ENCODE data around the gene DICER1. TPM values are rescaled to one million over a fixed set of nuclear protein-coding genes. Genes with fewer than 3 reads are reported as not detected.

Gene DICER1
- polyA plus RNA-seq, 3 donors, result 26.5 to 38.4 (median 34.7) TPM

DNA sequence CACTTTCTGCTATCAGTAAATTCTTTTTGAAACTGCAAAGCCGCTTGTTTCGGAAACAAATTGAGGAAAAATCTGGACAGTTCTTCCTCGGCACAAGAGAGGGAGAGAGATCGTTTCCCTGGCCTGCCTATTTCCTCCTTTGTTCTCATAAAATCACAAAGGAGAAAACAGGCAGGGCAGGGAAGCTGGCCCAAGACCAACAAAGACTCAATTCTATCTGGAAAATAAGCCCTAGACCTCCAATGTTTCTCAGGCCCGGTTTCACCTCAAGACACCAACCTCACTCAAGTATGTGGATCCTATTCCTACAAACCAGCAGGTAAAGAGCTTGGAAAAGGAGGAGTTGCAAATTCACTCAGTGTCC is 19.5 kb downstream of the DICER1 start:
- H3K9me3 Mint-ChIP-seq, result peaks cover 8 to 13% (median 12%) of the 10 kb centered on the region in 7 donors
- no peak overlapping the region for H3K4me2 ChIP-seq (replicated peaks; ENCODE audit: extremely low read depth, low read length, poor library complexity, severe bottlenecking)

DNA sequence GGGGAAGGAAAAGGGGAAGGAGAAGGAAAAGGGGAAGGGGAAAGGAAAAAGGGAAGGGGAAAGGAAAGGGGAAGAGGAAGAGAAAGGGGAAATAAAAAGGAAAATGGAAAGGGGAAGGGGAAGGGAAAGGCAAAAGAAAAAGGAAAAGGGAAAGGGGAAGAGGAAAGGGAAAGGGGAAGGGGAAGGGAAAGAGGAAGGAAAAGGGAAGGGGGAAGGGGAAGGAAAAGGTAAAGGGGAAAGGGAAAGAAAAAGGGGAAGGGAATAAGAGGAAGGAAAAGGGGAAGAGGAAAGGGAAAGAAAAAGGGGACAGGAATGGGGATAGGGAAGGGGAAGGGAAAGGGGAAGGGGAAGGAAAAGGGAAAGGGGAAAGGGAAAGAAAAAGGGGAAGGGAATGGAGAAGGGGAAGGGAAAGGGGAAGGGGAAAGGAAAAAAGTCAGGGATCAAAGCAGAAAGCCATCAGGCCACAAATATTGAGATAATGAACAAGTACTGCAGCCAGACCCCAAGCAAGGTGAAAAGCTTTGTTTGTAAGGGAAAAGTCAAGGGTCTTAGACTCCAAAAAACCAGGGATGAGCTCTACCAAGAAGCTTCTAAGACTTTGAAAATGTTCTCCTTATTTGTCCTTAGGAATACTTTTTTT is 20.0 kb downstream of the DICER1 start:
- H3K4me3 Mint-ChIP-seq, result no peak overlapping the region
- H2AFZ ChIP-seq (ENCODE audit: insufficient read depth, low read depth, low read length, poor library complexity, severe bottlenecking), result no peak overlapping the region
- peaks cover 34% of the 10 kb centered on the region for H3K4me1 Mint-ChIP-seq
- peaks cover 14 to 24% of the 10 kb centered on the region in 2 donors for H3K36me3 ChIP-seq (replicated peaks in 1 of 2; ENCODE audit: control insufficient read depth in 1 of 2, insufficient read depth in 2 of 2, low read length in 2 of 2)
- H3K27ac ChIP-seq (ENCODE audit: low read depth in 1 of 2, low read length in 2 of 2), result peak overlapping the region in 1 of 2 donors; percentile 43
- H3K79me2 ChIP-seq (ENCODE audit: insufficient read depth, low read length), result peaks cover 87% of the 10 kb centered on the region
- H3K36me3 Mint-ChIP-seq, result peaks cover 18 to 36% of the 10 kb centered on the region in 2 donors
- peaks cover 63% of the 10 kb centered on the region for H4K20me1 ChIP-seq (ENCODE audit: insufficient read depth, low read length)
- TF ChIP-seq, protein P1, sequence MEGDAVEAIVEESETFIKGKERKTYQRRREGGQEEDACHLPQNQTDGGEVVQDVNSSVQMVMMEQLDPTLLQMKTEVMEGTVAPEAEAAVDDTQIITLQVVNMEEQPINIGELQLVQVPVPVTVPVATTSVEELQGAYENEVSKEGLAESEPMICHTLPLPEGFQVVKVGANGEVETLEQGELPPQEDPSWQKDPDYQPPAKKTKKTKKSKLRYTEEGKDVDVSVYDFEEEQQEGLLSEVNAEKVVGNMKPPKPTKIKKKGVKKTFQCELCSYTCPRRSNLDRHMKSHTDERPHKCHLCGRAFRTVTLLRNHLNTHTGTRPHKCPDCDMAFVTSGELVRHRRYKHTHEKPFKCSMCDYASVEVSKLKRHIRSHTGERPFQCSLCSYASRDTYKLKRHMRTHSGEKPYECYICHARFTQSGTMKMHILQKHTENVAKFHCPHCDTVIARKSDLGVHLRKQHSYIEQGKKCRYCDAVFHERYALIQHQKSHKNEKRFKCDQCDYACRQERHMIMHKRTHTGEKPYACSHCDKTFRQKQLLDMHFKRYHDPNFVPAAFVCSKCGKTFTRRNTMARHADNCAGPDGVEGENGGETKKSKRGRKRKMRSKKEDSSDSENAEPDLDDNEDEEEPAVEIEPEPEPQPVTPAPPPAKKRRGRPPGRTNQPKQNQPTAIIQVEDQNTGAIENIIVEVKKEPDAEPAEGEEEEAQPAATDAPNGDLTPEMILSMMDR (IDR thresholded peaks at IDR 0.05), result no peak
- peaks cover 7% of the 10 kb centered on the region in 2 donors for H3K9me3 ChIP-seq (replicated peaks in 1 of 2; ENCODE audit: control insufficient read depth in 1 of 2, insufficient read depth in 1 of 2, low read length in 2 of 2)
- H3K9me3 Mint-ChIP-seq, result peaks cover 8 to 13% (median 12%) of the 10 kb centered on the region in 7 donors
- no peak overlapping the region for H3K9ac ChIP-seq (ENCODE audit: insufficient read depth, low read length, poor library complexity, severe bottlenecking)
- H3K27me3 Mint-ChIP-seq (ENCODE audit: low read depth in 3 of 3), result peaks cover 0 to 3% (median 0%) of the 10 kb centered on the region in 3 donors
- peaks cover 18 to 32% of the 10 kb centered on the region in 2 donors for H3K4me1 ChIP-seq (ENCODE audit: control insufficient read depth in 1 of 2, insufficient read depth in 2 of 2, low read length in 2 of 2)
- H3K4me3 ChIP-seq (replicated peaks in 1 of 3; ENCODE audit: low read depth in 2 of 3, low read length in 3 of 3), result no peak overlapping the region
- H3K27me3 ChIP-seq (ENCODE audit: control insufficient read depth in 2 of 2, insufficient read depth in 2 of 2, low read length in 2 of 2), result no peaks in the 10 kb centered on the region
- peak overlapping the region; percentile 32 to 90 (median 63) for H3K27ac Mint-ChIP-seq
- DNase-seq, result peak; percentile 9 to 48 (median 18)
- intact Hi-C loops (cut with micrococcal nuclease), result loop anchor here in 1 of 2 donors (5.0 kb wide), 1 partner anchor 50 kb away; no protein-coding TSS in a partner anchor
- no peak overlapping the region for H3K4me2 ChIP-seq (replicated peaks; ENCODE audit: extremely low read depth, low read length, poor library complexity, severe bottlenecking)

More for the DNA sequence above, 19.5 kb downstream of the DICER1 start:
- Histone ChIP-seq H3K27ac (ENCODE audit: low read depth in 1 of 2, low read length in 2 of 2) (peak overlapping the region in 1 of 2 donors; percentile 43), H2AFZ (ENCODE audit: insufficient read depth, low read depth, low read length, poor library complexity, severe bottlenecking) (no peak overlapping the region), H3K9me3 (replicated peaks in 1 of 2; ENCODE audit: control insufficient read depth in 1 of 2, insufficient read depth in 1 of 2, low read length in 2 of 2) (peaks cover 7% of the 10 kb centered on the region in 2 donors), H3K27me3 (ENCODE audit: control insufficient read depth in 2 of 2, insufficient read depth in 2 of 2, low read length in 2 of 2) (no peaks in the 10 kb centered on the region), H4K20me1 (ENCODE audit: insufficient read depth, low read length) (peaks cover 58% of the 10 kb centered on the region), H3K4me3 (replicated peaks in 1 of 3; ENCODE audit: low read depth in 2 of 3, low read length in 3 of 3) (no peak overlapping the region), H3K79me2 (ENCODE audit: insufficient read depth, low read length) (peaks cover 87% of the 10 kb centered on the region), H3K9ac (ENCODE audit: insufficient read depth, low read length, poor library complexity, severe bottlenecking) (no peak overlapping the region), H3K36me3 (replicated peaks in 1 of 2; ENCODE audit: control insufficient read depth in 1 of 2, insufficient read depth in 2 of 2, low read length in 2 of 2) (peaks cover 10 to 19% of the 10 kb centered on the region in 2 donors), H3K4me1 (ENCODE audit: control insufficient read depth in 1 of 2, insufficient read depth in 2 of 2, low read length in 2 of 2) (peaks cover 18 to 37% of the 10 kb centered on the region in 2 donors)
- Mint-ChIP-seq H3K4me3 (no peak overlapping the region), H3K27me3 (ENCODE audit: low read depth in 3 of 3) (peaks cover 0 to 3% (median 0%) of the 10 kb centered on the region in 3 donors), H3K36me3 (peaks cover 13 to 31% of the 10 kb centered on the region in 2 donors), H3K27ac (peak overlapping the region in 5 of 7 donors; percentile 3 to 82 (median 63)), H3K4me1 (peaks cover 38% of the 10 kb centered on the region)
- 96% methylated on average over 3 of the region's 5 CpGs for WGBS (ENCODE audit: insufficient coverage)
- DNase-seq, result no peak
- intact Hi-C loops (cut with micrococcal nuclease), result loop anchor here in 1 of 2 donors (5.0 kb wide), 1 partner anchor 50 kb away; no protein-coding TSS in a partner anchor
- TF ChIP-seq, protein P1 (IDR thresholded peaks at IDR 0.05), result no peak

All from CD14-positive monocyte (primary cell).